Adrenal gland (tissue), 12 donors: ENCODE results near the gene CACNA1G. TPM values are rescaled to one million over a fixed set of nuclear protein-coding genes. Genes with fewer than 3 reads are reported as not detected.
A peak's percentile ranks its signal among the peaks of the same experiment; 100 is the strongest.

Experiments used
- DNase-seq, 7 donors: peaks; one replicate each; pipeline ENCODE4 v3.0.0-alpha.2; 2019 to 2020
- H3K27ac ChIP-seq, 5 donors: fragments of 200-600 bp; sonication (generic) in 4 of 5; 1 replicate in 3 of 5; 2 replicates in 2 of 5; pipeline versions ENCODE4 v1.5.1 to v1.8.0; 2016 to 2020; ENCODE audit warnings: mild to moderate bottlenecking in 1 of 5
- H3K27me3 ChIP-seq: fragments of 200-600 bp; 2 replicates; pipeline ENCODE4 v1.8.0; 2021
- H3K36me3 ChIP-seq, 2 donors: fragments of 200-600 bp; replicated peaks in 1 of 2; 1 replicate in 1 of 2; 2 replicates in 1 of 2; pipeline versions ENCODE4 v1.5.1 to v1.8.0; 2018 to 2022
- H3K4me1 ChIP-seq, 2 donors: fragments of 200-600 bp; replicated peaks in 1 of 2; 1 replicate in 1 of 2; 2 replicates in 1 of 2; pipeline versions ENCODE4 v1.5.1 to v1.8.0; 2018 to 2021
- H3K4me3 ChIP-seq, 4 donors: fragments of 200-600 bp; sonication (generic) in 3 of 4; one replicate each; pipeline ENCODE4 v1.5.1; 2016 to 2018
- H3K9me3 ChIP-seq, 3 donors: fragments of 200-600 bp; sonication (generic) in 1 of 3; replicated peaks in 1 of 3; 1 replicate in 2 of 3; 2 replicates in 1 of 3; pipeline versions ENCODE4 v1.5.1 to v1.8.0; 2016 to 2021
- CTCF ChIP-seq, 6 experiments: fragments of 450-650 bp in 4 of 6; fragments of 200-600 bp in 2 of 6; sonication (generic) in 1 of 6; IDR thresholded peaks; 1 replicate in 5 of 6; 2 replicates in 1 of 6; pipeline versions ENCODE4 v1.5.1 to v1.8.0; 2016 to 2021; ENCODE audit warnings: antibody characterized with exemption in 6 of 6, mild to moderate bottlenecking in 2 of 6, moderate library complexity in 1 of 6
- POLR2A ChIP-seq, 2 donors: fragments of 450-650 bp; IDR thresholded peaks; one replicate each; pipeline ENCODE4 v1.6.1; 2017; ENCODE audit warnings: antibody characterized with exemption in 2 of 2, mild to moderate bottlenecking in 2 of 2, moderate library complexity in 1 of 2
- WGBS, 4 donors: extraction: QIAGEN DNeasy Blood & Tissue Kit in 2 of 4; methylation state at CpG; one replicate each; pipeline versions ENCODE4 v1.1.5 to v1.1.7; 2013 to 2017; 5-methylcytosine and 5-hydroxymethylcytosine counted together
- intact Hi-C, 2 donors: fragments of 100-400 bp; cut with DNase I; formaldehyde crosslinking; loops; one replicate each; pipeline versions ENCODE4 v1.14.1 to v1.15.0; 2022 to 2023
- polyA plus RNA-seq, 3 donors: library from polyadenylated mRNA; stranded (reverse); fragments of 200-250 nt in 2 of 3; fragments of 350-450 nt in 1 of 3; fragmentation: Illumina TruSeq in 1 of 3; extraction: RNeasy Lipid Tissue Mini Kit (QIAGEN cat#74804) in 1 of 3; gene quantifications; one replicate each; pipeline ENCODE4 v1.2.3, GENCODE V29; 2013 to 2014
- total RNA-seq, 9 donors: library from RNA; depleted of rRNA in 4 of 9; stranded (reverse); fragments of >200 nt in 4 of 9; fragments of 120-200 nt in 1 of 9; fragmentation: NEBNext Ultra II Directional in 1 of 9; extraction: Animal tissue kit (Norgen Biotek cat#: 25700) in 1 of 9; gene quantifications; one replicate each; pipeline versions ENCODE4 v1.1.0 to v1.2.4, GENCODE V29; 2013 to 2023
- donor health status: healthy with polysubstance abuse.
- donor health status: Bipolar disorder and iron deficiency.
- donor health status: DM: yes; HTN: yes; CAD: no.
- donor health status: DM: no; HTN: no; CAD: no.
- donor health status: DM: no; HTN: no; CAD: no.
- donor health status: DM: yes; HTN: yes; CAD: no.

Gene CACNA1G
- total and polyA plus RNA-seq, 12 donors, result 0.05 to 2.6 (median 0.14) TPM; not detected in 1

- no peak for TF ChIP-seq POLR2A (IDR thresholded peaks at IDR 0.05)
- no peak for TF ChIP-seq CTCF (IDR thresholded peaks at IDR 0.05)
- DNase-seq, result no peak
- no peak overlapping the region for H3K4me3 ChIP-seq
- no peaks in the 10 kb centered on the region for H3K27me3 ChIP-seq
- no peaks in the 10 kb centered on the region for H3K36me3 ChIP-seq
- no peaks in the 10 kb centered on the region for H3K9me3 ChIP-seq
- peaks cover 20 to 27% of the 10 kb centered on the region in 2 donors for H3K4me1 ChIP-seq
- intact Hi-C loops, result no loop called here
- no peak overlapping the region for H3K27ac ChIP-seq
- 89 to 90% (median 90%) methylated on average over 7 of the region's 7 CpGs for WGBS, 4 donors
Observed at GRCh38 chr17:50529849-50530248, 30.7 kb upstream of the CACNA1G start.

GRCh38 chr17:50531428-50532025 is 29.0 kb upstream of the CACNA1G start:
- no peaks in the 10 kb centered on the region for H3K27me3 ChIP-seq
- intact Hi-C loops, result no loop called here
- peaks cover 27 to 38% of the 10 kb centered on the region in 2 donors for H3K4me1 ChIP-seq
- 42 to 59% (median 54%) methylated on average over 5 to 6 of the region's 6 CpGs for WGBS, 4 donors
- no peak overlapping the region for H3K4me3 ChIP-seq
- H3K27ac ChIP-seq, result no peak overlapping the region
- DNase-seq, result peak in 3 of 7 donors; percentile 35 to 59 (median 38)
- no peaks in the 10 kb centered on the region for H3K36me3 ChIP-seq
- H3K9me3 ChIP-seq, result no peaks in the 10 kb centered on the region
- no peak for TF ChIP-seq CTCF (IDR thresholded peaks at IDR 0.05)
- TF ChIP-seq POLR2A (IDR thresholded peaks at IDR 0.05), result no peak

GRCh38 chr17:50532452-50533024 is 28.0 kb upstream of the CACNA1G start, which contains the start of gene EPN3:
TSS of gene EPN3 (plus strand) at chr17:50532735. CDS start at chr17:50536557, 3,822 bp downstream.
- Histone ChIP-seq H3K27me3 (no peaks in the 10 kb centered on the region), H3K4me3 (peak within 1 kb of the TSS in 1 of 4 donors; percentile 47), H3K36me3 (no peaks in the 10 kb centered on the region), H3K4me1 (peaks cover 27 to 38% of the 10 kb centered on the region in 2 donors), H3K27ac (peak within 1 kb of the TSS in 3 of 5 donors; percentile 84 to 89 (median 88)), H3K9me3 (no peaks in the 10 kb centered on the region)
- WGBS, 4 donors, result 1 to 17% (median 4%) methylated on average over 4 to 21 of the region's 21 CpGs
- DNase-seq, result peak in 3 of 7 donors; percentile 46 to 59 (median 48)
- intact Hi-C loops, result no loop called here
- TF ChIP-seq CTCF (IDR thresholded peaks at IDR 0.05) (no peak), POLR2A (IDR thresholded peaks at IDR 0.05) (no peak)

- H3K36me3 ChIP-seq, result no peaks in the 10 kb centered on the region
- 11 to 35% (median 14%) methylated on average over 5 of the region's 5 CpGs for WGBS, 4 donors
- H3K27me3 ChIP-seq, result no peaks in the 10 kb centered on the region
- peak overlapping the region in 1 of 4 donors; percentile 47 for H3K4me3 ChIP-seq
- intact Hi-C loops, result no loop called here
- DNase-seq, result no peak
- peak overlapping the region in 3 of 5 donors; percentile 84 to 89 (median 88) for H3K27ac ChIP-seq
- H3K4me1 ChIP-seq, result peaks cover 29 to 38% of the 10 kb centered on the region in 2 donors
- TF ChIP-seq POLR2A (IDR thresholded peaks at IDR 0.05) (no peak), CTCF (IDR thresholded peaks at IDR 0.05) (no peak)
- H3K9me3 ChIP-seq, result no peaks in the 10 kb centered on the region
Observed at GRCh38 chr17:50533185-50533584, 27.3 kb upstream of the CACNA1G start.
